Measurements from ENCODE around the gene GAS2L2. TPM values are rescaled to one million over a fixed set of nuclear protein-coding genes. Genes with fewer than 3 reads are reported as not detected.
"Not testable (repeated sequence)": the region's sequence is repeated elsewhere in the genome, so short reads cannot be mapped to it uniquely, and the experiment has no call there.

The GAS2L2 gene
- total RNA-seq, 1 donor from 2014 or later = under 0.01 TPM

DNA sequence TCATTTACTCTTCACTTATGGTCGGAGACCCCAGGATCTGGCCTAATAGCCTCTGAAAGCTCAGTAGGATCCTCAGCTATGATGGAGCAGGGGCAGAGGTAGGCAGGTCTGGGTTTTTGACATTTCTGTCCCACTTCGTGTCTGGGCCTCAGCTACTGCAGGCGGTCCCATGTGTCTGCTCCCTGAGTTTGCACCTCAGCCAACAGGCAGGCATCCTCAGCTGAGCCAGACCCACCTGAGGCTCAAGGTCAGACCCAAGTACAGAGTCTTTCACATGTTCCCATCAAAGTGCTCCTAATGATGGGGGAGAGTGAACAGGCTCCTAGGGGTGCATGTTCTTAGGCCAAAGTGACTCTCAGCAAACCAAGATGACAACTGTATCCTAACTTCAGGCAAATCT lies 24.5 kb downstream of the GAS2L2 start:
- DNase-seq (ENCODE audit: low read depth in 2 of 2) = no peak

GRCh38 chr17:35727635-35728034 lies 25.4 kb downstream of the GAS2L2 start:
- no peak for DNase-seq (ENCODE audit: low read depth in 2 of 2)

DNA sequence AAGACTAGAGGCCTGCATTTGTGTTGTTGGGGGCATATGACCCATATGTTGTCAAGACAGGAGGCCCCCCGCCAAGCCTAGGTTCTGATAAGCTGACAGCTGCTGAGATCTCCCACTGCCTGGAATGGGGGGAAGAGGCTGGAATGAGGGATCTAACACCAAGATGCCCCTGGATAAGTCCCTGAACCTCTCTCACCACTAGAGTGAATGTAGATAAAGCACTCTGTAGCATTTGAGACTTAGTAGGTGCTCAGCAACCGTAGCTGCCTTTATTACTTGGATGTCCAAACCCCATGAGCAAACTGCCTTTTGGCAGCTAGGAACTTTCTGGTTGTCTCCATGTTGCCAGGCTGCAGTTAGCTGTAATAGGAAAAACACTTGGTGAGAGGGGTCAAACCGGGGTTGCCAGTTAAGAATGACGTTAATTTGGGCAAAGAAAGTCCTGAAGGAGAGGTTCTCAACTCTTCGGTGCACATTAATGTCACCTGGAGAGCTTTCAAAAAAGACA lies 26.0 kb downstream of the GAS2L2 start:
- DNase-seq (ENCODE audit: low read depth in 2 of 2) = no peak

- peak in 1 of 2 donors; percentile 53 for DNase-seq (ENCODE audit: low read depth in 2 of 2)
These were observed 26.7 kb downstream of the GAS2L2 start for GRCh38 chr17:35726127-35726952.

- DNase-seq (ENCODE audit: low read depth in 2 of 2) = no peak
These were observed 27.3 kb downstream of the GAS2L2 start for GRCh38 chr17:35725802-35726126.

- DNase-seq (ENCODE audit: low read depth in 2 of 2) = no peak
These were observed 28.0 kb downstream of the GAS2L2 start for GRCh38 chr17:35725058-35725457.

DNA sequence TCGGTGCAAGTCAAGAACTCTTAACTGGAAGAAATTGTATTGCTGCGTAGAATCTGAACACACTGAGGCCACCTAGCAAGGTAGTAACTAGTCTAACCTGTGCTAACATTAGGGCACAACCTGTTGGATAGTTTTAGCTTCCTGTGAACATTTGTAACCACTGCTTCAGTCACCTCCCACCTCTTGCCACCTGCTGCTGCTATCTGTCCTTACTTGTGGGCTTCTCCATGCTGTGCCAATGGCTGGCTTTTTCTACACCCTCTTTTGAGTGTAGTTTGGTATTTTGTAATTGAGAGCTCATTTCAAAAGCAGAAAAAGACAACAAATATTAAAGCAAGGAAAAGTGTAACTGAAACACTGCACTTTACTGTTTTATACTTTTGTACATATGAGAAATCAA lies 29.3 kb downstream of the GAS2L2 start:
- DNase-seq (ENCODE audit: low read depth in 2 of 2) = no peak

DNA sequence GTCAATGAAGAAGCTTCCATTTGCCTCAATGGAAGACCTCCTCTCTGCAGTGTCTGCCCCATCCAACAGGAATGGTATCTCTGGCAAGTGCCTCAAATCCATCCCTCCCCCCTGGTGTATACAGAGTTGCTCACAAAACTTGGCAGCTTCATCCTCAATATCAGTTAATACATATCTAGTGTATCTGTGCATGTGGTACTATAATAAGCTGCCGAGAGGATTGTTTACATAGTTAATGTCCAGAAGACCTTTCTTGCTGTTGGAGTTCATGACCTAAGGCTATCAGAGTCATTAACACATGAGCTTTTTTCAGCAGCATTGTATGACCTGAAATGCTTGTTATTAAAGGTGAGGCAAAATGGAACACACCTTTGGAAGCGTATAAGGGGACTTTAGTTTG lies 35.6 kb downstream of the GAS2L2 start:
- DNase-seq (ENCODE audit: low read depth in 2 of 2) = no peak

DNA sequence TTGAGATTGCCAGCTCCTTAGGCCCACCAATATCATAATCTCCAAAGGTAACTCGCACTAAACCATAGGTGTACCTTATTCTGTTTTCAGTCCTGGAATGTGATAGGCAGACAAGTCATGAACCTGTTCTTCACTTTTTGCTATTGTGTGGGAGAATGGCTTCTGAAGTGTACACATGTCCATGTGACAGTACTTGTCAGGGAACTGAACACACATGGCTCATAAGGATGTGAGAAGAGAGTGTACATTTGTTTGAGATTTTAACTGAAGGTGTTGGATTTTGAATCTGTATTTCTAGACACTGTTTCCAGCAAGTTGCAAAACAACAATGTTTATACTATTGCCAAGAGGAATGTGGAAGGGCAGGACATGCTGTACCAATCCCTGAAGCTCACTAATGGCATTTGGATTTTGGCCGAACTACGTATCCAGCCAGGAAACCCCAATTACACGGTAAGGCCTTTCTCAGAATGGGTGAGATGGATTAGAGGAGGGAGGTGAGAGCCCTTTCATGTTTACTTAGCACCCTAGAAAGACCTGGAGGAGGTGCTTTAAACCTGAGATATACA lies 36.1 kb downstream of the GAS2L2 start:
- DNase-seq (ENCODE audit: low read depth in 2 of 2) = no peak

DNA sequence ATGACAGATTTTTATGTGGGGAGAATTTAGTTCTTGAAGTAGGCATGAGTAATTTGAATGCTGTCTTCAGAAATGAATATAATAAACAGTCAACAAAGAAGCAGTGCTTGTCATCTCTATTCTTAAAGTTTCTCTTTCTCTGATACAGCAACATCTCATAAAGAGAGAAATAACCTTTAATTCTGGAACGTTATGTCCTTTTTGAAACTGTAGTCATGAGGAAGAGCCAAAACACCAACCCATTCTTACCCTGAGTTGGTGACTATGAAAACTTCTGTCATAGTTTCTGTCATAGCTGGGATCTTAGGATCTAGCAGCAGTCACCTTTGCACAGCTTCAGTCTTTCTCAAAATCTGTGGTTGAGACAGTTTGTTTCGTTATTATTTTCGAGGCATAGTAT lies 36.9 kb downstream of the GAS2L2 start:
- DNase-seq (ENCODE audit: low read depth in 2 of 2) = no peak

GRCh38 chr17:35715416-35715815 lies 37.6 kb downstream of the GAS2L2 start:
- no peak for DNase-seq (ENCODE audit: low read depth in 2 of 2)

DNA sequence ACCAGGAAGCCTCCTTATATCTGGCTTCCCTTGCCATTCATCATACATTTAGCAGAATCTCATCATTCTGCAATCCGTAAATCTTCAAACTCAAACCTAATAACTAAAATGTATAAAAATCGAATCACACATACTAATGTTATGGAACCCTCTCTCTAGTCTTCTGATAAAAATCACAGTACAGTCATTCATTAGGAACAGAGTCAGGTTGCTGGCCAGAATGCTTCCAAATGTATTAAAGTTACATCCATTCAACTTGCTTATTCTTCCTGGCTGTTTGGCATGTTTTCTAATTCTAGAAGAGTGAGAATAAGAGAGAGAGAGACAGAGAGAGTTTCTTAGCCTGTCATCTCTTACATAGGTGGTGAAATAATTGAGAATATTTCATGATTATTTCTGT lies 38.1 kb downstream of the GAS2L2 start:
- DNase-seq (ENCODE audit: low read depth in 2 of 2) = no peak

DNA sequence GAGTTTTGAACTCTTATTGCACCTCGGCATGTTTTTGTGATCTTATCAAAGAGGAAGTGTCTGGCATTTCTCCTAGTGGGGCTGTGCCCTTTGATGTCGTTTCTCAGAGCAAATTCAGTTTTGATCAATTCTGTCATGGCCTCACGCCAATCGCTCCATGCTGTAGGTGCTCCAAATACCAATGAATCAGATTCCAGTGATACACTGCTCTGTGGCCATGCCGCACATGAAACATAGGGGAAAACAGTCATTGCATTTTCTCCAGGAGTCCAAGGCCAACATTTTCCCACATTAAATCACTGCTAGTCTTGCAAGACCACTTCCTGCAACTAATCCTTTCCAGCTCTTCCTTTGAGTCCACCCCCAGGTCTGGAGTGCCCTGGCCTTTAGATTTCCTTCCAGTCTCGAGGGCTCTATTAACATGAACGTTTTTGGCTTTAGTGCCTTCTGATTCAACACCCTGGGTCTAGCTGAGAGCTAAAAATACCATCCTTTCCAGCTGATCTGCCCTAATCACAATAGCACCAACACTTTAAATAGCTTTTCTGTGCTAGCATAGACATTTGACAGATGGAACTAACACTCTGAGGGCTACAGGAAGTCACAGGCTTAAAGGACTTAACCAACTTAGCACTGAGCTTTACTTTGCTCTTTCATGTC lies 39.8 kb downstream of the GAS2L2 start:
- peak; percentile 39 to 98 for DNase-seq (ENCODE audit: low read depth in 2 of 2)

GRCh38 chr17:35710950-35711349 lies 42.1 kb downstream of the GAS2L2 start:
- DNase-seq (ENCODE audit: low read depth in 2 of 2) = no peak

- peak in 1 of 2 donors; percentile 36 for DNase-seq (ENCODE audit: low read depth in 2 of 2)
These were observed 43.2 kb downstream of the GAS2L2 start for GRCh38 chr17:35709874-35710273.

- DNase-seq (ENCODE audit: low read depth in 2 of 2) = no peak
These were observed 44.1 kb downstream of the GAS2L2 start for GRCh38 chr17:35708951-35709350.

DNA sequence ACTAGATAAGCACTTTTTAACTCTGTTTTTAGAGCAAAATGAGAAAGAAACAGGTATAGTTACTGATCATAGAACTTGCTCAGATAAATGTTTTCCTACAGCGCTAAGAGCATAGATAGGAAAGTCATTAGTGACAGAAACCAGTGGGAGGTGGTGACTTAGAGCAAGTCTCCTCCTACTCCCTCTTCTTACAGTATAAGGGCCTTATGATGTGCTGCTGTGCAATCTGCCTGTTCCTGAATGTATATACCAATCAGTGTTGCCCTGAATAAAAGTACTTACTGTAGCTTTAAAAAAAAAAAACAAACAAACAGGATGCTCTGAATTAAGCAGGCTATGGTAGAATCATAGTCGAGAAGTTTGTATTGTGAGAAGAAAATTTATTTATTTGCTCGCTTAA lies 44.9 kb downstream of the GAS2L2 start:
- DNase-seq (ENCODE audit: low read depth in 2 of 2) = no peak

DNA sequence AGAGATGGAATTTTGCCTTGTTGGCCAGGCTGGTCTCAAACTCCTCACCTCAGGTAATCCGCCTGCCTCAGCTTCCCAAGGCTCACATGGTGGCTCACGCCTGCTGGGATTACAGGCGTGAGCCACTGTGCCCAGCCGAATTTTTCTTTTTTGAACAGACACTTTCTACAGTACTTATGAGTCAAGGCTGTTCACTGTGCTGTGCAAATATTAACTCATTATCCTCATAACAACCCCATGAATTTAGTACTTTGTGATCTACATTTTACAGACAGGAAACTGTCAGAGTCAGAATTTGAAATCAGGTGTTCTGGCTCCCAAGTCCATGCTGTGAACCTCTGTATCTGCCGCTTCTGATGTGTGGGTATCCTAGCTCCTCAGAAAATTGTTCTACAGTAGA lies 47.3 kb downstream of the GAS2L2 start:
- DNase-seq (ENCODE audit: low read depth in 2 of 2) = no peak

- no peak for DNase-seq (ENCODE audit: low read depth in 2 of 2)
These were observed 47.8 kb downstream of the GAS2L2 start for GRCh38 chr17:35705230-35705629.

- not testable (repeated sequence) for DNase-seq (ENCODE audit: low read depth in 2 of 2)
These were observed 49.7 kb downstream of the GAS2L2 start for GRCh38 chr17:35703308-35703707.

DNA sequence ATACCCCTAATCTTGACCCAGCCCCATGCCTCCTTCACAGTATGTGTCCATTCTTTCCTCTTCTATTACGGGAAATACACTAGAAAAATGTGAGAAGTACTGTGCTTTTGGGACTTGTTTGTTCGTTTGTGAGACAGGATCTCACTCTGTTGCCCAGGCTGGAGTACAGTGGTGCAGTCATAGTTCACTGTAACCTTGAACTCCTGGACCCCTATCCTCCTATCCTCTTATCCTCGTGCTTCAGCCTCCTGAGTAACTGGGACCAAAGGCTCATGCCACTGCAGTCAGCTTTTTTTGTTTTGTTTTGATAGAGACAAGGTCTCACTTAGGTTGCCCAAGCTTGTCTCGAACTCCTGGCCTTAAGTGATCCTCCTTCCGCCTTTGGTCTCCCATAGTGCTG lies 51.5 kb downstream of the GAS2L2 start:
- no peak for DNase-seq (ENCODE audit: low read depth in 2 of 2)

DNA sequence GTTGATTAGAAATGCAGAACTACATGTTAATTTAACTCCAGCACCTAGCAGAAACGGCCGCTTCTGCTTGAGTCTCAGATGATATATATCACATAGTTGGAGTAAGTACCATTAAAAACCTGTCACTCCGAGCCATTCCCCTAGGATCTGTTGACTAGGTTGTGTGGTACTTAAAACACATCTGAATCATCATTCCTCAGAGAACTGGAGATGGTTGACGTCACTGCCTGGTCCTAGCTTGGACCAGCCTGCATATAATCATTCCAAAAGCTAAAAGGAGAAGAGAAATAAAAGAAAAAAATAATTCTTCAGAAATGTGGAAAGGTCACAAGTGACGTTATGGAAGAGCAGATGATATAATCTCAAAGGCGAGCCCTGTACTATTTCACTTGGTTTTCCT lies 52.9 kb downstream of the GAS2L2 start:
- no peak for DNase-seq (ENCODE audit: low read depth in 2 of 2)

DNA sequence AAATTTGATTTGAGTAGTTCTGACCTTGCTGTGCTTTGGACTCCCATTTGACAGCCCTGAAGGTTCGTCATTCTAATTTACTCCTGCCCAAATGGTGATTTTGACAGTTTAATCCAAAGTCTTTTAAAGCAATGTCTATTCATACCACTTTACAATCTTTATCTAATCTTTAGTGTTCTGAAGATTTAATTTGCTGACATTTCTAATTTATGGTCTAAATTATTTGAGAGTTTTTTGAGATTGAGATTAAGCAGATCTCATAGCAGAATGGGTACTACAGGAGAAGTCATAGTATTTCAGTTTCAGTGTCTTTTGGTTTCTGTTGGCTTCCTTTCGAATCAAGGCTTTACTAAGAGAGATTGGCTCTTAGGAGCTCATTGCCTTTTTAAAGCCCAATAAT lies 54.2 kb downstream of the GAS2L2 start:
- no peak for DNase-seq (ENCODE audit: low read depth in 2 of 2)
